Fibroblast of skin of right biceps (primary cell): Measurements from ENCODE around the gene MAP3K14.
"Not testable (repeated sequence)": the region's sequence is repeated elsewhere in the genome, so short reads cannot be mapped to it uniquely, and the experiment has no call there.

ENCODE experiments used
- DNase-seq: peaks from one replicate; pipeline ENCODE4 v3.0.0-alpha.2; 2013

MAP3K14 gene

GRCh38 chr17:45316434-45317110 is at the start of gene MAP3K14:
Gene MAP3K14, minus strand, starts transcription at chr17:45317020. Its CDS starts 26,275 bp downstream, at chr17:45290745.
- DNase-seq: peak; percentile 68

DNA sequence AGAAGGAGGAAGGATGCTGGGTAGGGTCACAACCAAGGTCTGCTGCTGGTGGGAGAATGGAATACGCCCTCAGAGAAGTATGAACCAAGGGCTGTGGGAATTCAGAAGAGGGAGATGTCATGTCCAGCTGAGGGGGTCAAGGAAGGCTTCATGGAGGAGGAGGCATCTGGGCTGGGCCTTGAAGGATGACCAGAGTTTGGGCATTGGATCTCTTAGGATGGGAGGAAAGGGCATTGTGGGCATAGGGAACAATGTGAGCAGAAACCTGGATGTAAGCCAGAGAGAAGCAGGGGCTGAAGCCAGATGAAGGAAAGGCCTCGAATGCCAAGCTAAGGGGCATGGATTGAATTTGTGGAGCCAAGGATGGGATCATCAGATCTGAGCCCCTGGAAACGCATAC is 49.2 kb upstream of the MAP3K14 start:
- no peak for DNase-seq

DNA sequence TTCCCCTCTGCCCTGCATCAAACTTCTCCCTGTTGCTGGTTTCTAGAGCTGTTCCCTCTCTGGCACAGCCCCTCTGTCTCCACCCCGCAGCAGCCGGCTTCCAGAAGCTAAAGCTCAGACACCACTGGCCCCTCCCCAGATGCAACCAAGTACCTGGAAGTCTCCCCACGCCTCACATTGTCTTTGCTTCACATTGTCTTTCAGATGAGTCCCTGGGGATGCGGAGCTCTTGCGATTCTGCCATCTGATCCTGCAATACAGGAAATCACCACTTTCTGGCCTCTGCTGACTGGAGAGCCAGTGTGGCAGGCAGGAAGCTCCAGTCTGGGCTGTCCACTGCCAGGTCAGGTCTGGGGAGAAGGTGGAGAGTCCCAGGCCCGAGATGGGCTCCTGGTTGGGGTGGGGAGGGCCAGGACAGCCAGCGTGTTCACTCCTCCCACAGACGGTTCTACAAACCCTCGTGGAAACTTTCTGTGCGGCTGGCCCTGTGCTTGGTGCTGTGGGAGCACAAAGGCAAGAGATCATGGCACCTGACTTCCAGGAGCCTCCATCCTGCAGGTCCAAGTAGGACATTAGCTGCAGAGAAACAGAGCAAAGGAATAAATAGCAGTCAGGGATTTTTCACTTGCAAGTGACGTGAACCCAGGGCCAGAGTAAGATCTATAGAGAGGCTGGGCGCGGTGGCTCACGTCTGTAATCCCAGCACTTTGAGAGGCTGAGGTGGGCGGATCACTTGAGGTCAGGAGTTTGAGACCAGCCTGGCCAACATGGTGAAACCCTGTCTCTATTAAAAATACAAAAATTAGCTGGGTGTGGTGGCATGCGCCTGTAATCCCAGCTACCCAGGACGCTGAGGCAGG is 47.9 kb upstream of the MAP3K14 start:
- peak; percentile 40 for DNase-seq

DNA sequence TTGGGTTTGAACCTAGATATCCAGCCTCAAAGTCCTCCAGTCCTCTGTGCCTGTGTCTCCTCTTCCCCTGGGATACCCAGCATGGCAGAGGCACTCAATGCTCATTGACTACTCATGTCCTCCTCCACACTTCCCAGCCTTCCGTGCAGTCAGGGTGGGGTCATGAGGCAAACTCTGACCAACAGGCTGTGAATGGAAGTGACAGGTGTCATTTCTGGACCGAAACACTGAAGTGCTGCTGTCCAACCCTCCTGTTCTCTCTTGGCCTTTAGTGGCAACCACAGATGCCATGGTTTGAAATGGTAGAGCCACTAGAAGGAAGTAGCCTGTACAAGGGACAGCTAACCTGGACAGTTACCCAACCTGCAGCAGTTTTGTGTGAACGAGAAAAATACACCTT is 46.7 kb upstream of the MAP3K14 start:
- no peak for DNase-seq

- no peak for DNase-seq
These were observed 45.2 kb upstream of the MAP3K14 start for GRCh38 chr17:45361976-45362375.

DNA sequence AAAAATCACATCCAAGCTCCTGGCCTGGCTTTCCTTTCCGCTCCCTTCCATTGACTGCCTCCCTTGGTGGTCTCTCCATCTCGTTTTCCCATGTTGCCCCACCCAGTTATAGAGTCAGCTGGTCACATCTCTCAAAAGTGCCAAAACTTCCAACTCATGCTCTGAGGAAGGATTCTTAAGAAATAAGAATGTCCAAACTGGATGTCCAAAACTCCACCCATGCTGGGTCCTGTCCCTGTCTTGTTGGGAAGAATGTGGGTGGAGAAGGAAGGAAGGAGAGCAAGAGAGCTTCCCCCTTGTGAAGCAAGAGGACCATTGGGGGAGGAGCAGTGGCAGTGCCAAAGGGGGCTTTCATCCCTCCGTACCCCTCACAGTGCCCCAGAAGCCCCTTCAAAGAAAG is 44.6 kb upstream of the MAP3K14 start:
- no peak for DNase-seq

DNA sequence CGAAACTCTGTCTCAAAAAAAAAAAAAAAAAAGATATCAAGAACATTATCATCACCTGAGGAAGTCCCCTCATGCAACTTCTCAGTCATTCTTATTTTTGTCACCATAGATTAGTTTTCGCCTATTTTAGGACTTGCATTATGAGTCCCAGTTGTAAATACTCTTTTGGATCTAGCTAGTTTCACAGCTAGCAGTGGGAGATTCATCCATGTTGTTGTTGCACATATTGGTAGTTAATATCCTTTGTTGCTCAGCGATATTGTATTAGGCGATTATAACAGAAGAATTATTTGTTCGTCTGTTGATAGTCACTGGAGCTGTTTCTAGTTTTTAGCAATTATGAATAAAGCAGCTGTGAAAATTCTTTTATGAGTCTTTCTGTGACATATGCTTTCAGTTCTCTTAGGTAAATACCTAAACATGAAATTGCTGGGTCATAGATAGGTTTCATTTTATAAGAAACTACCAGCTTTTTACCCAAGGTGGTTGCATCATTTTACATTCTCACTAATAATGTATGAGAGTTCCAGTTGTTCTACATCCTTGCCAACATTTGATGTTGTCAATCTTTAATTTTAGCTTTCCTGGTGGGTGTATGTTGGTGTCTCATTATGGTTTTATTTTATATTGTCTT is 40.7 kb upstream of the MAP3K14 start:
- DNase-seq: no peak

DNA sequence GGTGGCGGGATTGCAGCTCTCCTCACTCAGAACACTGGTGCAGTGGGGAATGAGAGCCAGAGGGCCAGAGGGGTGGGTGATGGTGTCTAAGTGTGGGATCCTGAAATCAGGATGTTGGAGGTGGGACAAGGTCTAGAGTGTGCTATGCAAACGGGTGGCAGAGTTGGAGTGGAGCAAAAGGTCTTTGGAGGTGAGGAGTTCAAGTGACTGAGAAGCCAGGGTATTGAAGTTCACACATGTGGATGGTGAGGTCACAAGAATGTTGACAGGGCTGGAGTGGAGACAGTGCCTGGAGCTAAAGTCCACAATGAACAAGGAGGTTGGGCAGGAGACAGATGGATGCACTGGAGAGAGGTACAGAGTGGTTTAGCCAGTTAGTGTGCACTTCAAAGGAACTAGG is 38.3 kb upstream of the MAP3K14 start:
- no peak for DNase-seq

DNA sequence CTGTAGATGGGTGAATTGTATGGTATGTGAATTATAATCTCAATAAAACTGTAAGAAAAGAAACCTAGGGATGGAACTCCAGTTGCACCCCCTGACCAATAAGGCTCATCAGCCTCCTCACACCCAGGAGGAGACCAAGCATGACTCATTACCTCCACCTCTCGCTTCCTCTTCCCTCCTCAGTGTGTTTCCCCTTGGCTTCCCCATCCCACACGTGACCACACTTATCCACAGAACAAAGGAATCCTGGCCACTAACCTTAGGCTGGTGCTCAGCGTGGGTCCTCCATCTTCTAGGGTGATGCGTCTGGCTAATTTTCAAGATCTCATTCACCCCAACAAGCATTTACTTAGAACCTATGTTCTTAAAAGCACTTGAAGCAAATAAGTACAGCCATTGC is 36.2 kb upstream of the MAP3K14 start:
- DNase-seq: no peak

DNA sequence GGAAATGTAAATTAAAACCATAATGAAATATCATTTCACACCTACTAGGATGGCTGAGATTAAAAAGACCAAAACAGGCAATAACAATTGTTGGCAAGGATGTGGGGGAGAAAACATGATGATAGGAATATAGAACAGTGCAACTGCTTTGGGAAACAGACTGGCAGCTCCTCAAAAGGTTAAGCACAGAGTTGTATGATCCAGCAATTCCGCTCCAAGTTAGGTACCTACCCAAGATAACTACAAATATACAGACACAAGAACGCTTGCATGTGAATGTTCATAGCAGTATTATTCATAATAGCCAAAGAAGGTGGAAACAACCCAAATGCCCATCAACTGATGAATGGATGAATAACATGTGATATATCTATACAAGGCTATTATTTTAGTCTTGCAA is 35.0 kb upstream of the MAP3K14 start:
- no peak for DNase-seq

DNA sequence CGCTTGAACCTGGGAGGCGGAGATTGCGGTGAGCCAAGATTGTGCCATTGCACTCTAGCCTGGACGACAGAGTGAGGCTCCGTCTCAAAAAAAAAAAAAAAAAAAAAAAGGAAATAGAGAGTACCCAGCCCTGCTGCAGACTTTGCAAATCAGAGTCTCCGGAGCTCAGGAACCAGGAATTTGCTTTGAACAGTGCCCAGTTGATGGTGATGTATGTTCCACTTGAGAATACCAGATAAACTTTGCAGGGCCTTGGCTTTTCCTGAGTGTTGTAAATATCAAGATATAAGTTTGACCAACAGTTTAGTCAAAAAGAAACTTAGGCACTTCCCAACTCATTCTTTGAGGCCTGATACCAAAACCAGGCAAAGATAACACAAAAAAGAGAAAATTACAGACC is 30.6 kb upstream of the MAP3K14 start:
- no peak for DNase-seq

DNA sequence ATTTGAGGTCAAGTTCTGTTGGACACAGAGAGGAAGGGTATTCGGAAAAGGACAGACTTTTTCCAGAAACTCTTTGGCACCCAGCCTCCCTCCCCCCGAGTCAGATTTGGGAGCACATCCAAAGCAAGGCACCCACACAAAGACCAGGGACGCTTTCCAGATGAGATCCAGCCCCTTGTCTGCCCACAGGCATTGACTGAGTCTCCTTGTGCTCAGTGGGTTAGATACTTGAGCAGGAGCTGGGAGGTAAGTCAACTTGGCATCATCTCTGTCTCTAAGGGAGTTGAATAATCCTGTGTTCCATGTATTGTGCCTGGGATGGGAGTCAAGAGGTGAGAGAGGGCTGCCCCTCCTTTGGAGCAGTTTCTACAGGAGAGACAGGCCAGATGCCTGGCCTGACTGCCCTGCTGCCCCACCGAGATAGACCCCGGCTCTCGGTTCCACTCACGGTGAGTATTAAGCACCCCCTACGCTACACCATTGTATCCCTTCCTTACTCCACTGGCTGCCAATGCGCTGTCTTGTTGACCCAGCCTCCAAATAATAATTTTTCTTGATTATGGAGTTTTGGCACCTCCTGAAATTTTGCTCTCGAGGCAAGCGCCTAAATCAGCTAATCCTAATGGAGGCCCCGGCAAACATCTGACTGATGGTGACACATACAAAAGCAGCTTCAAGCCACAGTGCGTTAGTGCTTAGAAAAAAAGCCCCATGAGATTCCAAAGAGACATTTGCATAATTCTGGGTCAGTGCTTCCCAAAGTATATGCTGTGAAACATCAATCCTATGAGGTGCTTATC is 29.6 kb upstream of the MAP3K14 start:
- DNase-seq: peak; percentile 24

DNA sequence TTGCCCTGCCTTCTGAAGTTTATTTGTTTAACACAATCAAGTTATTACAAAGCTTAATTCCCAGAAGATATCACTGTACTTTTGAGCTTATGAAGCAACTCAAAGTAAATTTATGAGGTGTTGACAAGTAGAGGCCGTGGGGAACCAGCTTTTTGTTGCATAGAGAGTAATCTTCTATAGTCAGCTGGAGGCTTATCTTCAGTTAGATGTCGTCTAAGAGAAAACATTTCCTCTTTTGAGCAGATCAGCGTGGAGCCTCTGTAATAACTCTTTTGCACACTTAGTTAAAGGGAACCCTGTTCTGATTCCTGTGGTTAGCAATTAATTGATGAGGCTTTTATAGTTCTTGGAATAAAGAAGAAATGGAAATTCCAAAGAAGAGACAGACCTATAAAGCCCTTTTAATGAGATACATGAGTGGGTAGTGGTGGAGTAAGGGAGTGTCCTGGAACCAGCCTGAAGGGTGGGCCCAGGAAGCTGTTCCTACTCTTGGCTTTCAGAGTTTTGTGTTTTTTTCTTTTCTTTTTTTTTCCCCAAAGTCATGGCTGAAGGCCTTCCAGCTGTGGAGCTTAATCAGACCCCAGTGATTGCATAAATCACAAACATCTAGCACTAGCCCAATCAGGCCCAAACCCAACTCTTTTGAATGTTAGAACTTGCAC is 28.9 kb upstream of the MAP3K14 start:
- DNase-seq: peak; percentile 93

DNA sequence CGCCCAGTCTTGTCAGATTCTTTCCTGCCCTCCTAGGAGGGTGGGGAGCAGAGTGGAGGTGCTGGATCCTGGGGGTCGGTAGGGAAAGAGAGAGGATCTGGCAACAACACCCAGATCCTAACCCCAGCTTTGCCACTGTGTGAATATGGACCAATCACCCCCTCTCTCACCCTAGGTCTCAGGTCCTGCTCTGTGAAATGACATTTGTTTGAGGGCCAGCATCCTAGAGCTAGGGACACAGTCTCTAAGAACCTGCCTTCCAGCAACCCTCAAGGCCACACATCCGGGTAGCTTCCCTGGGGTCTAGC is 28.4 kb upstream of the MAP3K14 start:
- DNase-seq: no peak

DNA sequence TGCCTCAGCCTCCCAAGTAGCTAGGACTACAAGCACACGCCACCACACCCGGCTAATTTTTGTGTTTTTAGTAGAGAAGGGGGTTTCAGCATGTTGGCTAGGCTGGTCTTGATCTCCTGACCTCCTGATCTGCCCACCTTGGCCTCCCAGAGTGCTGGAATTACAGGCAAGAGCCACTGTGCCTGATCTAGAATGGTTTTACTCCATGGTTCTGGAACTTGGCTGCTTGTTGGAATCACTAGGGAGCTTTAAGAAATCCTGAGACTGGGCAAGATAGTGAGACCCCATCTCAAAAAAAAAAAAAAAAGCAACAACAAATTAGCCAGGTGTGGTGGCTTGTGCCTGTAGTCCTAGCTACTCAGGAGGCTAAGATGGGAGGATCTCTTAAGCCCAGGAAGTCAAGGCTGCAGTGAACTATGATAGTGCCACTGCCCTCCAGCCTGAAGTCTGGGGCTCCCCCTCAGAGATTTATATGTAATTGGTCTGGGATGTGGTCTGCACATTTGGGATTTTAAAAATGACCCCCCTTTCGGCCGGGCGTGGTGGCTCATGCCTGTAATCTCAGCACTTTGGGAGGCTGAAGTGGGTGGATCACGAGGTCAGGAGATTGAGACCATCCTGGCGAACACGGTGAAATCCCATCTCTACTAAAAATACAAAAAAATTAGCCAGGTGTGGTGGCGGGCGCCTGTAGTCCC is 27.3 kb upstream of the MAP3K14 start:
- not testable (repeated sequence) for DNase-seq

DNA sequence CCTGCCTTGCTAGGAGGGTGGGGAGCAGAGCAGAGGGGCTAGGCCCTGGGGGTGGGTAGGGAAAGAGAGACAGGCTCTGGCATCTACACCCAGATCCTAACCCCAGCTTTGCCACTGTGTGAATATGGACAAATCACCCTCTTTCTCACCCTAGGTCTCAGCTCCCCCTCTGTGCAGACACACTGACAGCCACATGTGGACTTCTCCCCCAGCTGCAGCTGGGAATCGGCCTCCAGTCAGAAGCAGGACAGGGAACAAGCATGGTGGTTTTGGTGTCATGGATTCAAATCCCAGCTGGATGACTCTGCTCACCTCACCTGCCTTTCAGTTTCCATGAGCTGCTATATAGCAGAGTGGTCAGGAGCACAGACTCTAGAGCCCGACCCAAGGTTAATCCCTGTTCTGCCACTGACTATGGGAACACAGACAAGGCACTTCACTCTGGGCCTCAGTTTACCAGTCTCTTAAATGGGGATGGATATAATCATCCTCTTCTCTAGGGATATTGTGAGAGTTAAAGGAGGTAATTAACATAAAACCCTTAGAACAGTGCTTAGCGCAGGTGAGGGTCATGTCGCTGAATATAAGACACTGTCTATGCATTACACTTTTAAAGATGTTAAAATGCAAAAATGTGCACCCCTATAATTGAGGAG is 26.2 kb upstream of the MAP3K14 start:
- DNase-seq: no peak

DNA sequence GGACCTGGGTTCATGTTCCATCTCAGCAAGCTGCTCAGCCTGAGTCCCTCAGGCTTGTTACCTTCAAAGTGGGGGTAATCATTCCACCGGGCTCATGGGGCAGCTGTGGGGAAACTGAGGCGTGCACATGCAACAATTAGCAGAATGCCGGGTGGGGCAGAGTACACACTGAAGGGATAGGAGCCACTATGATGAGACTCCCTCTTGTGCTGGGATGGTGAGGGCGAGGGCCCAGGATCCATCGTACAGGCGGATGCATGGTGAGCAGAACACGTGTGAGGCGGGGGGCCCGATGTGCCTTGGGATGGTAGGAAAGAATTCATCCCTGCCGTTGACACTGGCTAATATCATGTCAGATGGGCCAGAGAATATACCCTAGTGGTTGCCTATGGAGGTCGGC is 25.5 kb upstream of the MAP3K14 start:
- DNase-seq: no peak

DNA sequence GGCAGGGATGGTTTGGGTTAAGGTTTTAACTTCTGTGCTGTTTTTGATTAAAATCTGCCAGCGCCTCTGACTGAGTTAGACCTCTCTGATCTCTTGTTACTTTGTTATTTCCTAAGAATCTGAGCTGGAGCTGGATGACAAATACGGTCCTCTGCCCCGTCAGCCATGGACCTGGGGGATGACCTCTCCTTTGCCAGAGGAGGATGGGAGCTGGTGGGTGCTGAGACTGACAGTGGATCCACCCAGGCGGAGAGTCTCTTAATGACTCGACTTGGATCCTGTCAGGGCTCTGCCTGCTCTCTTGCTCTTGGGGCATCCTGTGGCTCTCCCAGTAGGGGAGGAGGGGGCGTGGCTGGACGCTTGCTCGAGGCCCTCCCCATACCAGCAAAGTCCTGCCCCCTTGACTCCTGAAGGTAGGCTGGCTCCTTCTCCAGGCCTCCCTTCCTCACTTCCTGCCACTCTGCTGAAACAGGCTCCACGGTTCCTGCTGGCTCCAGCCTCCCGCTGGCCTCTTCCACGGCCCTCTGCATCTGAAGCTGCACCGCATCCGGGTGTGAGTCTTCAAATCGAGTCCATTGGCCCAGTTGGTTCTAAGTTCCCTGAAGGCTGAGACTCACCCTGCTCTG is 24.8 kb upstream of the MAP3K14 start:
- DNase-seq: peak; percentile 93

DNA sequence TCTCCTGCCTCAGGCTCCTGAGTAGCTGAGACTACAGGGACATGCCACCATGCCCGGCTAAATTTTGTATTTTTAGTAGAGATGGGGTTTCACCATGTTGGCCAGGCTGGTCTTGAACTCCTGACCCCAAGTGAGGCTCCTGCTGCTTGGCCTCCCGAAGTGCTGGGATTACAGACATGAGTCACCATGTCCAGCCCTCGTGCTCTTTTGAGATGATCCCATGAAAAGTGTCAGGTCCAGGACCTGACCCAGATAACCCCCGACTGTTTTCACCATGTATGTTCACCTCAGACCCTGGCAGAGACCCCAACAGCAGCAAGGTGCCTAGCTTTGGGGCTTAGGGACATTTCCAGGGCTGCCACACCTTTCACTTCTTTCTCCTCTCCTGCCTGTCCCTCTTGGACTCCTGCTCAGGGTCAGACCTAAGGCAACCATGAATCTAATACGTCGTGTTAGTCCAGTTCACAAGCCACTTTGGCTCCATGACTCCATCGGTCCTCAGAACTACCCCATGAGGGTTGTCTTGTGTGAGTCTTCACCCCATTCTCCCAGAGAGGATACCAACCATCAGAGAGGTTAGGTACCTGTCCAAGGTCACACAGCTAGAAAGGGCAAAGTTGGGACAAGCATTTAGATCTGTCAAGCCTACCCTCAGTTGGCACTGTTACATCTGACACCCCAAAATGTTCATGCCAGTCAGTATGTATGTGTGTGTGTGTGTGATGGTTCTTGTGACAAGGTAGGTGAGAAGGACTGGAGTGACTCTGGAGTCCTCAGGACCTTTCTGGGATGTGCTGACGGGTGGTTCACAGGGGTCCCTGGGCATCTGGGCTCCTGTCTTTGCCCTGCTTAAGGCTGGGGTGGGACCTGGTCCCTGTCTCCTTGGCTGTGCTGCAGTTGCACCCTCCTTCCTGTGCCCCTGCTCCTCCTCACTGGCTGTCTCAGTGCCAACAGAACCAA is 23.1 kb upstream of the MAP3K14 start:
- DNase-seq: no peak
